Uterus (tissue), 4 donors: ENCODE results near the gene AZIN2. TPM values are rescaled to one million over a fixed set of nuclear protein-coding genes. Genes with fewer than 3 reads are reported as not detected.

ENCODE experiments used
- DNase-seq, 2 donors: peaks; one replicate each; pipeline ENCODE4 v3.0.0-alpha.2; 2019 to 2020
- H3K27ac ChIP-seq, 2 donors: fragments of 200-600 bp; sonication (generic); 1 replicate in 1 of 2; 2 replicates in 1 of 2; pipeline ENCODE4 v1.5.1; 2016 to 2018
- H3K27me3 ChIP-seq, 2 donors: fragments of 200-600 bp; sonication (generic); one replicate each; pipeline ENCODE4 v1.5.1; 2018 to 2019; ENCODE audit warnings: control low read depth in 1 of 2
- H3K36me3 ChIP-seq, 2 donors: fragments of 200-600 bp; sonication (generic); one replicate each; pipeline ENCODE4 v1.5.1; 2019; ENCODE audit warnings: control low read depth in 1 of 2
- H3K4me1 ChIP-seq, 2 donors: fragments of 200-600 bp; sonication (generic); one replicate each; pipeline ENCODE4 v1.5.1; 2018 to 2019; ENCODE audit warnings: control low read depth in 1 of 2
- H3K4me3 ChIP-seq, 2 donors: fragments of 200-600 bp; sonication (generic); 1 replicate in 1 of 2; 2 replicates in 1 of 2; pipeline ENCODE4 v1.5.1; 2018 to 2019; ENCODE audit warnings: mild to moderate bottlenecking in 1 of 2
- H3K9me3 ChIP-seq, 2 donors: fragments of 200-600 bp; sonication (generic); one replicate each; pipeline ENCODE4 v1.5.1; 2019; ENCODE audit warnings: control low read depth in 1 of 2
- POLR2A ChIP-seq, 2 donors: fragments of 450-650 bp; IDR thresholded peaks; one replicate each; pipeline ENCODE4 v1.6.1; 2016; ENCODE audit warnings: antibody characterized with exemption in 2 of 2, mild to moderate bottlenecking in 1 of 2, moderate library complexity in 1 of 2
- intact Hi-C: fragments of 100-400 bp; cut with DNase I; formaldehyde crosslinking; loops from one replicate; pipeline ENCODE4 v1.15.1; 2023; ENCODE audit warnings: low total_unique reads
- total RNA-seq, 4 donors: library from RNA; depleted of rRNA in 3 of 4; stranded (reverse); fragments of >200 nt in 3 of 4; gene quantifications; one replicate each; pipeline versions ENCODE4 v1.1.0 to v1.2.4, GENCODE V29; 2014 to 2023
- TF ChIP-seq, protein P1 (sequence below), 4 experiments: fragments of 200-600 bp in 2 of 4; fragments of 450-650 bp in 2 of 4; sonication (generic) in 2 of 4; IDR thresholded peaks; one replicate each; pipeline ENCODE4 v1.5.1; 2016 to 2019; ENCODE audit warnings: antibody characterized with exemption in 4 of 4, mild to moderate bottlenecking in 2 of 4, moderate library complexity in 1 of 4
- donor health status: DM: yes; HTN: yes; CAD: no.

Gene AZIN2
- total RNA-seq, 4 donors from 2014 or later = 1.2 to 16.1 (median 6.9) TPM

DNA sequence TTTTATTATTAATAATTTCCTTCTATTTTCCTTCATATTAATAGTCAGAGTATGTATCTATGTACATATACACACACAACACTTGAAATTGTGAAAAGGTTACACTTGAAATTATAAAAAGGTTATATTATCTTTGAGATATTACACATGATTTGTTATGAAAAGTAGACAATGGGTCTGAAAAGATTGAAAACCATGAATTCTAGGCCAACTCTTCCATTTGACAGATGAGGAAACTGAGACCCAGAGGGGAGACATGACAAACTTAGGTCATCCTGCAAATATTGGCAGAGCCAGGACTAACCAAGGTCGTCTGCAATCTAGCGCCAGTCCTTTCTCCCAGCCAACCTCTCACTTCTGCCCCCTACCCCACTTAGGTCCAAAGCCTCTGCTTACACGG is 67.7 kb downstream of the AZIN2 start:
- Histone ChIP-seq H3K9me3 (no peaks in the 10 kb centered on the region), H3K36me3 (no peaks in the 10 kb centered on the region), H3K27ac (no peak overlapping the region), H3K4me1 (no peaks in the 10 kb centered on the region), H3K4me3 (no peak overlapping the region), H3K27me3 (no peaks in the 10 kb centered on the region)
- DNase-seq = no peak
- TF ChIP-seq POLR2A (IDR thresholded peaks at IDR 0.05) = no peak
- TF ChIP-seq, protein P1, sequence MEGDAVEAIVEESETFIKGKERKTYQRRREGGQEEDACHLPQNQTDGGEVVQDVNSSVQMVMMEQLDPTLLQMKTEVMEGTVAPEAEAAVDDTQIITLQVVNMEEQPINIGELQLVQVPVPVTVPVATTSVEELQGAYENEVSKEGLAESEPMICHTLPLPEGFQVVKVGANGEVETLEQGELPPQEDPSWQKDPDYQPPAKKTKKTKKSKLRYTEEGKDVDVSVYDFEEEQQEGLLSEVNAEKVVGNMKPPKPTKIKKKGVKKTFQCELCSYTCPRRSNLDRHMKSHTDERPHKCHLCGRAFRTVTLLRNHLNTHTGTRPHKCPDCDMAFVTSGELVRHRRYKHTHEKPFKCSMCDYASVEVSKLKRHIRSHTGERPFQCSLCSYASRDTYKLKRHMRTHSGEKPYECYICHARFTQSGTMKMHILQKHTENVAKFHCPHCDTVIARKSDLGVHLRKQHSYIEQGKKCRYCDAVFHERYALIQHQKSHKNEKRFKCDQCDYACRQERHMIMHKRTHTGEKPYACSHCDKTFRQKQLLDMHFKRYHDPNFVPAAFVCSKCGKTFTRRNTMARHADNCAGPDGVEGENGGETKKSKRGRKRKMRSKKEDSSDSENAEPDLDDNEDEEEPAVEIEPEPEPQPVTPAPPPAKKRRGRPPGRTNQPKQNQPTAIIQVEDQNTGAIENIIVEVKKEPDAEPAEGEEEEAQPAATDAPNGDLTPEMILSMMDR (IDR thresholded peaks at IDR 0.05) = no peak
- intact Hi-C loops = no loop called here

DNA sequence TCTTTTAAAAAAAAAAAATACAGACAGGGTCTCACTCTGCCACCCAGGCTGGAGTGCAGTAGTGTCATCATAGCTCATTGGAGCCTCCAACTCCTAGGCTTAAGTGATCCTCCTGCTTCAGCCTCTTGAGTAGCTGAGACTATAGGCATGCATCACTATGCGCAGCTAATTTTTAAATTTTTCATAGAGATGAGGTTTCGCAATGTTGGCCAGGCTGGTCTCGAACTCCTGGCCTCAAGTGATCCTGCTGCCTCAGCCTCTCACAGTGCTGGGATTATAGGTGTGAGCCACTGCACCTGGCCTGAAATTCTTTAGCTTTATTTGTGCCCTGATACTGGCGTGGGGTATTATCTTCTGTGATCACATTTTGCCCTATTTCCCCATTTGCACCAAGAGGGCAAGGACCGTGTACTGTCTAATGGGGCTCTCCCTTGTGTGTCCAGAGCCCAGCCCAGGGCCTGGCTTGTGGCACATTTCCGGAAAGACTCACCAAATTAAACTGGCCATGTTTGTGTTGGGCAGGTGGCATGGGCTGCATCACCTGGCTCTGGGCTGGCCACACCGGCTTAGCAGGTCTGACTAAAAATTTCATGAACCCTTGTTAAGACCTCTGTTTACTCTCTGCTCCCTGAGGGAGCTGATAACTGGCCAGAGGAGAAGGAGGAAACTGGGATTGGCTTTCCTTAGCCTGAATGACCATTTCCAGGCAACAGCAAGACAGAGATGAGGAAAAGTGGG is 68.7 kb downstream of the AZIN2 start:
- Histone ChIP-seq H3K36me3 (no peaks in the 10 kb centered on the region), H3K9me3 (no peaks in the 10 kb centered on the region), H3K27ac (no peak overlapping the region), H3K4me3 (no peak overlapping the region), H3K4me1 (no peaks in the 10 kb centered on the region), H3K27me3 (no peaks in the 10 kb centered on the region)
- no peak for TF ChIP-seq POLR2A (IDR thresholded peaks at IDR 0.05)
- TF ChIP-seq, protein P1 (IDR thresholded peaks at IDR 0.05) = no peak
- no peak for DNase-seq
- intact Hi-C loops = no loop called here

DNA sequence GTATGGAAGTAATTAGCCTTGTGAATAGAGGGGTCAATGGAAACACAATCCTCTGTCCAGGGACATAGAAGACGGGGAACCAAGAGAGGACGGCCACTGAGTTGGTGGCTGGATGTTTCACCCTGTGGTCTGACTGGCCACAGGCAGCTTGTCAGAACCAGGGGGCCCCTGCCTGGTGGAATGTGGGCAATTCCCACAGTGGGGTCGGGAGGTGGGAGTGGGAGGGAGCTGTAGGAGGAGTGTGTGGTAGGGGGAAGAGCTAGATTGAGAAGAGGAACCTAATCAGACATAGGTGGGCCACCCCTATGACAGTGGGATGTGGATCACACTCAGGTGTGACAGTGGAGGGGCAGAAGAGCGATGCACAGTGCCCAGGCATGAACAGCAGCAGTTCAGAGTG is 69.6 kb downstream of the AZIN2 start:
- intact Hi-C loops = no loop called here

DNA sequence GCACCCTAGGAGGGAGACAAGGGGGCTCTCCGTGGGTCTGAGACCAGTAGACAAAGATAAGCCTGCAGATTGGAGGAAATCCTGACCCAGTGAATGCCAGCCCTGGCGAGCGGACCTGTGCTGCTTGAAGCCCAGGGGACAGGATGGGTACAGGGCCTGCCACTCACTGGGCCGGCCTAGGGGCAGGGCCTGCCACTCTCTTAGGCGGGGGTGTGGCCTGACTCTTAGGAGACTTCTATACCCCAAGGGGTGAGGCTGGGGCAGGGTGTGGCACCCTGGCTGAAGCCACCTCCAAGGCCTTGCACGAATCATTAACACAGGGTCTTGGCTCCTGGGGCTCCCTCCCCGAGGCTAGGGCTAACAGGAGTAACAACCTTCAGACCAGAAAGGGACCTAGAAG is 70.2 kb downstream of the AZIN2 start:
- no peak for TF ChIP-seq POLR2A (IDR thresholded peaks at IDR 0.05)
- TF ChIP-seq, protein P1 (IDR thresholded peaks at IDR 0.05) = no peak
- no peak for DNase-seq
- Histone ChIP-seq H3K27ac (no peak overlapping the region), H3K27me3 (no peaks in the 10 kb centered on the region), H3K9me3 (no peaks in the 10 kb centered on the region), H3K4me3 (no peak overlapping the region), H3K36me3 (no peaks in the 10 kb centered on the region), H3K4me1 (no peaks in the 10 kb centered on the region)
- intact Hi-C loops = no loop called here

More for the DNA sequence above, 69.6 kb downstream of the AZIN2 start:
- DNase-seq = no peak
- no peaks in the 10 kb centered on the region for H3K36me3 ChIP-seq
- no peaks in the 10 kb centered on the region for H3K9me3 ChIP-seq
- no peak overlapping the region for H3K4me3 ChIP-seq
- H3K27ac ChIP-seq = no peak overlapping the region
- no peak for TF ChIP-seq POLR2A (IDR thresholded peaks at IDR 0.05)
- TF ChIP-seq, protein P1 (IDR thresholded peaks at IDR 0.05) = no peak
- no peaks in the 10 kb centered on the region for H3K4me1 ChIP-seq
- no peaks in the 10 kb centered on the region for H3K27me3 ChIP-seq

DNA sequence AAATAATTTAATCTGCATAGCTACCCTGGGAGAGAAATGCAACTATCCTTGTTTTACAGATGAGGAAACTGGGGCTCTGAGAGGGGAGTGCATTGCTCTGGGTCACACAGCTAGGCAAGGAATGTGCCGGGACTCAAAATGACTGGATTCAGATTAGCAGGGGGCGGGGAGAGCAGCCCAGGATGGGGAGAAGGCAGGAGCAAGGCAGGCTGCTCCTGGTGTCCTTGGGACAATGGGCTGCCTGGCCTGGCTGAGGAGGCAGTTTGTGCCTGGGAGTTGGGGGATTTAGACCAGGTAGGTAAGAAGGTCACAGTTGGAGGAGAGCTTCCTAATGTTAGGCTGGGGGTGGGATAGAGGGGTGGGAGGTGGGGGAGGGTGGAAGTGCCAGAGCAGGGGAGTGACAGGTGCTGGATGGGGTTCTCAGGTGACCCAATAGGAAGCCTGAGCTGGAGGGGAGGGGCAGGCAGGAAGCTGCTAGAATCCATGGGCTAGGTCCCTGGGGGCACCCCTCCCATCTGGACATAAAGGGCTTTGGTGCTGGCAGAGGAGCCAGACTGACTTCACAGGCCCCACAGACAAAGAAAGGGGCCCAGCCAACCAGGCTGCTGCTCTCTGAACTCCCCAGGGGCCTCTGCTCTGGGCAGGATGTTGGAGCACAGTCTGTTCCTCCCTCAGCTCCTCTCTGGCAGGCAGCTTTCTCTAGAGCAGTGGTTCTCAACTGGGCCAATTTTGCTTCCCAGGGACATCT is 71.9 kb downstream of the AZIN2 start:
- no peak for TF ChIP-seq POLR2A (IDR thresholded peaks at IDR 0.05)
- TF ChIP-seq, protein P1 (IDR thresholded peaks at IDR 0.05) = no peak
- H3K27me3 ChIP-seq = no peaks in the 10 kb centered on the region
- H3K36me3 ChIP-seq = no peaks in the 10 kb centered on the region
- DNase-seq = peak; percentile 57 to 70
- H3K9me3 ChIP-seq = no peaks in the 10 kb centered on the region
- H3K27ac ChIP-seq = peak overlapping the region; percentile 5 to 70
- H3K4me1 ChIP-seq = no peaks in the 10 kb centered on the region
- intact Hi-C loops = no loop called here
- no peak overlapping the region for H3K4me3 ChIP-seq
